Keratinocyte (primary cell): Measurements from ENCODE around the gene CREBRF. TPM values are rescaled to one million over a fixed set of nuclear protein-coding genes. Genes with fewer than 3 reads are reported as not detected.
A peak's percentile ranks its signal among the peaks of the same experiment; 100 is the strongest.

ENCODE experiments used
- DNase-seq: peaks from one replicate; pipeline ENCODE4 v3.0.0-alpha.2; 2011; ENCODE audit warnings: low read depth, missing footprints, low spot score
- FAIRE-seq: peaks from 2 replicates; lab custom pipeline; 2011; peaks lifted over from hg19 to GRCh38; lab: Jason Lieb, UNC
- H2AFZ ChIP-seq: 2 replicates; pipeline ENCODE4 v1.6.0; 2012; ENCODE audit warnings: low read length, control low read depth, inconsistent platforms; ENCODE audit not compliant: control insufficient read depth
- H3K27ac ChIP-seq: 2 replicates; pipeline ENCODE4 v1.5.1; 2011; ENCODE audit warnings: low read length; ENCODE audit not compliant: control insufficient read depth, insufficient read depth
- H3K27me3 ChIP-seq: 3 replicates; pipeline ENCODE4 v1.6.0; 2011; ENCODE audit warnings: low read length; ENCODE audit not compliant: control insufficient read depth, insufficient read depth; ENCODE audit errors: extremely low read depth
- H3K36me3 ChIP-seq, 2 experiments: 2 replicates in 1 of 2; 3 replicates in 1 of 2; pipeline ENCODE4 v1.5.1; 2011; ENCODE audit warnings: low read length in 2 of 2, mild to moderate bottlenecking in 1 of 2; ENCODE audit not compliant: control insufficient read depth in 2 of 2, insufficient read depth in 2 of 2; ENCODE audit errors: extremely low read depth in 1 of 2
- H3K4me1 ChIP-seq: 3 replicates; pipeline ENCODE4 v1.5.1; 2011; ENCODE audit warnings: low read length; ENCODE audit not compliant: control insufficient read depth, insufficient read depth; ENCODE audit errors: extremely low read depth
- H3K4me2 ChIP-seq: 3 replicates; pipeline ENCODE4 v1.6.0; 2011; ENCODE audit warnings: low read depth, low read length; ENCODE audit not compliant: control insufficient read depth, insufficient read depth; ENCODE audit errors: extremely low read depth
- H3K4me3 ChIP-seq, 3 experiments: fragments of 200-600 bp in 1 of 3; sonication (generic) in 1 of 3; 2 replicates in 2 of 3; 3 replicates in 1 of 3; pipeline ENCODE4 v1.5.1; 2011 to 2016; ENCODE audit warnings: low read length in 3 of 3, mild to moderate bottlenecking in 3 of 3, control low read depth in 2 of 3, inconsistent platforms in 1 of 3, low read depth in 1 of 3, mixed read lengths in 1 of 3, mixed run types in 1 of 3, moderate library complexity in 1 of 3; ENCODE audit not compliant: control insufficient read depth in 2 of 3, insufficient read depth in 2 of 3; ENCODE audit errors: extremely low read depth in 1 of 3
- H3K79me2 ChIP-seq: 2 replicates; pipeline ENCODE4 v1.6.0; 2012; ENCODE audit warnings: low read length; ENCODE audit not compliant: control insufficient read depth, insufficient read depth
- H3K9ac ChIP-seq: 3 replicates; pipeline ENCODE4 v1.6.0; 2011; ENCODE audit warnings: low read length; ENCODE audit not compliant: control insufficient read depth, insufficient read depth; ENCODE audit errors: extremely low read depth
- H3K9me1 ChIP-seq: 3 replicates; pipeline ENCODE4 v1.6.0; 2011; ENCODE audit warnings: low read length; ENCODE audit not compliant: control insufficient read depth, insufficient read depth; ENCODE audit errors: extremely low read depth
- H3K9me3 ChIP-seq: 2 replicates; pipeline ENCODE4 v1.5.1; 2012; ENCODE audit warnings: low read depth, low read length; ENCODE audit not compliant: control insufficient read depth
- H4K20me1 ChIP-seq: 3 replicates; pipeline ENCODE4 v1.6.0; 2011; ENCODE audit warnings: low read length; ENCODE audit not compliant: control insufficient read depth, insufficient read depth; ENCODE audit errors: extremely low read depth
- EZH2 ChIP-seq: IDR thresholded peaks from one replicate; pipeline ENCODE4 v1.6.1; 2012; ENCODE audit warnings: inconsistent platforms, mild to moderate bottlenecking, low read length, moderate library complexity
- dilution Hi-C: fragments of 300-500 bp; cut with MboI; formaldehyde crosslinking; loops from one replicate; pipeline ENCODE4 v1.7.0; 2020; ENCODE audit warnings: low sequenced_read_pairs; ENCODE audit not compliant: extremely low pct_ligation_motif_present
- polyA plus RNA-seq, 5 experiments: library from polyadenylated mRNA; depleted of rRNA in 3 of 5; stranded (reverse) in 3 of 5; stranded (forward) in 1 of 5; unstranded in 1 of 5; fragments of >200 nt; gene quantifications; 1 replicate in 1 of 5; 2 replicates in 3 of 5; 3 replicates in 1 of 5; pipeline versions ENCODE4 v1.2.1 to v1.2.3, GENCODE V29; 2011 to 2012; ENCODE audit warnings: missing spikeins in 2 of 5, low read depth in 1 of 5, low replicate concordance in 1 of 5
- TF ChIP-seq, protein P1 (sequence below), 3 experiments: IDR thresholded peaks in 1 of 3; conservative IDR thresholded peaks in 1 of 3; optimal IDR thresholded peaks in 1 of 3; 2 replicates in 2 of 3; 3 replicates in 1 of 3; pipeline versions ENCODE3 to v1.5.1; 2011; ENCODE audit warnings: low read length in 3 of 3, mild to moderate bottlenecking in 3 of 3, moderate library complexity in 2 of 3, control low read depth in 1 of 3, inconsistent platforms in 1 of 3; ENCODE audit not compliant: insufficient read depth in 2 of 3; ENCODE audit errors: extremely low read depth in 1 of 3

The CREBRF gene
- polyA plus RNA-seq, 1 donor (not counting 4 experiments of a cell fraction or from before 2014, with no cell fraction given) = 4.1 TPM

GRCh38 chr5:173091981-173092380, 35.8 kb downstream of the CREBRF start:
- Histone ChIP-seq H3K27ac (no peak overlapping the region), H4K20me1 (no peaks in the 10 kb centered on the region), H3K4me3 (no peak overlapping the region), H3K79me2 (no peaks in the 10 kb centered on the region), H3K9me1 (no peaks in the 10 kb centered on the region), H3K4me2 (no peak overlapping the region), H3K9me3 (no peaks in the 10 kb centered on the region), H3K36me3 (no peaks in the 10 kb centered on the region), H3K9ac (no peak overlapping the region), H3K27me3 (no peaks in the 10 kb centered on the region), H2AFZ (no peak overlapping the region), H3K4me1 (peaks cover 17% of the 10 kb centered on the region)
- no peak for FAIRE-seq
- dilution Hi-C loops = no loop called here
- DNase-seq = no peak
- no peak for TF ChIP-seq EZH2
- TF ChIP-seq, protein P1, sequence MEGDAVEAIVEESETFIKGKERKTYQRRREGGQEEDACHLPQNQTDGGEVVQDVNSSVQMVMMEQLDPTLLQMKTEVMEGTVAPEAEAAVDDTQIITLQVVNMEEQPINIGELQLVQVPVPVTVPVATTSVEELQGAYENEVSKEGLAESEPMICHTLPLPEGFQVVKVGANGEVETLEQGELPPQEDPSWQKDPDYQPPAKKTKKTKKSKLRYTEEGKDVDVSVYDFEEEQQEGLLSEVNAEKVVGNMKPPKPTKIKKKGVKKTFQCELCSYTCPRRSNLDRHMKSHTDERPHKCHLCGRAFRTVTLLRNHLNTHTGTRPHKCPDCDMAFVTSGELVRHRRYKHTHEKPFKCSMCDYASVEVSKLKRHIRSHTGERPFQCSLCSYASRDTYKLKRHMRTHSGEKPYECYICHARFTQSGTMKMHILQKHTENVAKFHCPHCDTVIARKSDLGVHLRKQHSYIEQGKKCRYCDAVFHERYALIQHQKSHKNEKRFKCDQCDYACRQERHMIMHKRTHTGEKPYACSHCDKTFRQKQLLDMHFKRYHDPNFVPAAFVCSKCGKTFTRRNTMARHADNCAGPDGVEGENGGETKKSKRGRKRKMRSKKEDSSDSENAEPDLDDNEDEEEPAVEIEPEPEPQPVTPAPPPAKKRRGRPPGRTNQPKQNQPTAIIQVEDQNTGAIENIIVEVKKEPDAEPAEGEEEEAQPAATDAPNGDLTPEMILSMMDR (optimal IDR thresholded peaks at IDR 0.05 in 1 of 3, IDR thresholded peaks at IDR 0.05 in 1 of 3, conservative IDR thresholded peaks at IDR 0.05 in 1 of 3; ENCODE audit: extremely low read depth in 1 of 3, insufficient read depth in 2 of 3, low read length in 3 of 3) = no peak

GRCh38 chr5:173093606-173094005, 37.5 kb downstream of the CREBRF start:
- Histone ChIP-seq H3K36me3 (no peaks in the 10 kb centered on the region), H2AFZ (no peak overlapping the region), H3K27me3 (no peaks in the 10 kb centered on the region), H3K9me3 (no peaks in the 10 kb centered on the region), H3K9me1 (no peaks in the 10 kb centered on the region), H3K4me3 (no peak overlapping the region), H4K20me1 (no peaks in the 10 kb centered on the region), H3K9ac (no peak overlapping the region), H3K79me2 (no peaks in the 10 kb centered on the region), H3K4me1 (peaks cover 17% of the 10 kb centered on the region), H3K27ac (peak overlapping the region; percentile 19), H3K4me2 (peak overlapping the region; percentile 31)
- DNase-seq = peak; percentile 44
- dilution Hi-C loops = no loop called here
- TF ChIP-seq EZH2 = no peak
- TF ChIP-seq, protein P1 (optimal IDR thresholded peaks at IDR 0.05 in 1 of 3, IDR thresholded peaks at IDR 0.05 in 1 of 3, conservative IDR thresholded peaks at IDR 0.05 in 1 of 3; ENCODE audit: extremely low read depth in 1 of 3, insufficient read depth in 2 of 3, low read length in 3 of 3) = no peak
- FAIRE-seq = peak; percentile 66
